A549 (cell line): ENCODE measurements around the gene SUFU.

Experiments used
- BCL3 ChIP-seq: fragments of >200 bp; sonication (Bioruptor Twin); formaldehyde crosslinking; IDR thresholded peaks from 3 replicates; pipeline ENCODE4 v1.6.1; 2016
- ESRRA ChIP-seq: fragments of 150-350 bp; IDR thresholded peaks from 2 replicates; pipeline ENCODE4 v1.6.1; 2014; ENCODE audit warnings: mild to moderate bottlenecking, low read length, borderline replicate concordance
- FOXS1 ChIP-seq: fragments of 250-450 bp; sonication (Bioruptor Pico); IDR thresholded peaks from 2 replicates; pipeline ENCODE4 v1.5.0; 2020; ENCODE audit warnings: mild to moderate bottlenecking, moderate library complexity
- HOXB5 ChIP-seq: fragments of 250-450 bp; sonication (Bioruptor Pico); IDR thresholded peaks from 2 replicates; pipeline ENCODE4 v1.5.0; 2020; ENCODE audit warnings: mild to moderate bottlenecking, moderate library complexity
- JUN ChIP-seq, 2 experiments: fragments of >200 bp; sonication (Bioruptor Twin); formaldehyde crosslinking; IDR thresholded peaks; 2 replicates in 1 of 2; 3 replicates in 1 of 2; pipeline ENCODE4 v1.6.1; 2016 to 2017
- POLR2A ChIP-seq: IDR thresholded peaks from 2 replicates; pipeline ENCODE4 v1.6.1; 2012; ENCODE audit warnings: mild to moderate bottlenecking, low read length
- RAD21 ChIP-seq, 2 experiments: fragments of >200 bp in 1 of 2; sonication (Bioruptor Twin) in 1 of 2; formaldehyde crosslinking in 1 of 2; IDR thresholded peaks in 1 of 2; conservative IDR thresholded peaks in 1 of 2; 2 replicates in 1 of 2; 3 replicates in 1 of 2; pipeline ENCODE4 v1.6.1; 2012 to 2018; ENCODE audit warnings: inconsistent platforms in 1 of 2
- RFX5 ChIP-seq: fragments of 450-650 bp; IDR thresholded peaks from 2 replicates; pipeline ENCODE4 v1.7.1; 2014; ENCODE audit warnings: antibody characterized with exemption, mild to moderate bottlenecking, moderate library complexity
- USF2 ChIP-seq: fragments of 450-650 bp; IDR thresholded peaks from 2 replicates; pipeline ENCODE4 v1.6.1; 2014; ENCODE audit warnings: antibody characterized with exemption
- TF ChIP-seq, protein P1 (sequence below): fragments of >200 bp; sonication (Bioruptor Twin); formaldehyde crosslinking; IDR thresholded peaks from 3 replicates; pipeline ENCODE4 v1.5.1; 2016
- TF ChIP-seq, protein P2 (sequence below): IDR thresholded peaks from 2 replicates; pipeline ENCODE4 v1.6.1; 2012
- TF ChIP-seq, protein P3 (sequence below): IDR thresholded peaks from 2 replicates; pipeline ENCODE4 v1.6.1; 2012; ENCODE audit warnings: low read depth, borderline replicate concordance

DNA sequence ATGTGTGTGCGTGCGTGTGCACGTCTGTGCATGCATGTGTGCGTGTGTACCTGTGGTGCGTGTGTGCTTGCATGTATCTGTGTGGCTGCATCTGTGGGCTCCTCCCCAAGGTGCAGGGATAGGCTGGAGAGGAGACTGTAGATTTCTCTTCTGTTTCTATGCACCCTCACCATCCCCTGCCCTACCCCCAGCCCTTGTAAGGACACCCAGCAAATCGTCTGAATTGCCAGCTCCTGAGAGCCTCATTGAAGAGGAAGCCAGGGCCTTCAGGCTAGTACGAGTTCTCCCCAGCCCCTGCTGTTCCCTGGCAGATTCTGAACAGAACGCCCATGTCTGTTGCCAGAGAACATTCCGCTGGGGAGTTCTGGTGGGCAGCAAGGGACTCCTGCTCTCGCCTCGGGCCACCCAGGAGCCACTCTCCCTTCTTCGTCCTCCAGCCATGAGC is 123.5 kb downstream of the SUFU start:
- TF ChIP-seq RAD21 (conservative IDR thresholded peaks at IDR 0.05 in 1 of 2, IDR thresholded peaks at IDR 0.05 in 1 of 2) (no peak), POLR2A (no peak), RFX5 (no peak), FOXS1 (CRISPR knock-in tag) (no peak), ESRRA (no peak), HOXB5 (CRISPR knock-in tag) (no peak), USF2 (no peak), BCL3 (no peak), JUN (IDR thresholded peaks at IDR 0.05) (no peak)
- TF ChIP-seq, protein P1, sequence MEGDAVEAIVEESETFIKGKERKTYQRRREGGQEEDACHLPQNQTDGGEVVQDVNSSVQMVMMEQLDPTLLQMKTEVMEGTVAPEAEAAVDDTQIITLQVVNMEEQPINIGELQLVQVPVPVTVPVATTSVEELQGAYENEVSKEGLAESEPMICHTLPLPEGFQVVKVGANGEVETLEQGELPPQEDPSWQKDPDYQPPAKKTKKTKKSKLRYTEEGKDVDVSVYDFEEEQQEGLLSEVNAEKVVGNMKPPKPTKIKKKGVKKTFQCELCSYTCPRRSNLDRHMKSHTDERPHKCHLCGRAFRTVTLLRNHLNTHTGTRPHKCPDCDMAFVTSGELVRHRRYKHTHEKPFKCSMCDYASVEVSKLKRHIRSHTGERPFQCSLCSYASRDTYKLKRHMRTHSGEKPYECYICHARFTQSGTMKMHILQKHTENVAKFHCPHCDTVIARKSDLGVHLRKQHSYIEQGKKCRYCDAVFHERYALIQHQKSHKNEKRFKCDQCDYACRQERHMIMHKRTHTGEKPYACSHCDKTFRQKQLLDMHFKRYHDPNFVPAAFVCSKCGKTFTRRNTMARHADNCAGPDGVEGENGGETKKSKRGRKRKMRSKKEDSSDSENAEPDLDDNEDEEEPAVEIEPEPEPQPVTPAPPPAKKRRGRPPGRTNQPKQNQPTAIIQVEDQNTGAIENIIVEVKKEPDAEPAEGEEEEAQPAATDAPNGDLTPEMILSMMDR, result no peak
- TF ChIP-seq, protein P2, sequence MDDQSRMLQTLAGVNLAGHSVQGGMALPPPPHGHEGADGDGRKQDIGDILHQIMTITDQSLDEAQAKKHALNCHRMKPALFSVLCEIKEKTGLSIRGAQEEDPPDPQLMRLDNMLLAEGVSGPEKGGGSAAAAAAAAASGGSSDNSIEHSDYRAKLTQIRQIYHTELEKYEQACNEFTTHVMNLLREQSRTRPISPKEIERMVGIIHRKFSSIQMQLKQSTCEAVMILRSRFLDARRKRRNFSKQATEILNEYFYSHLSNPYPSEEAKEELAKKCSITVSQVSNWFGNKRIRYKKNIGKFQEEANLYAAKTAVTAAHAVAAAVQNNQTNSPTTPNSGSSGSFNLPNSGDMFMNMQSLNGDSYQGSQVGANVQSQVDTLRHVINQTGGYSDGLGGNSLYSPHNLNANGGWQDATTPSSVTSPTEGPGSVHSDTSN, result no peak
- TF ChIP-seq, protein P3, sequence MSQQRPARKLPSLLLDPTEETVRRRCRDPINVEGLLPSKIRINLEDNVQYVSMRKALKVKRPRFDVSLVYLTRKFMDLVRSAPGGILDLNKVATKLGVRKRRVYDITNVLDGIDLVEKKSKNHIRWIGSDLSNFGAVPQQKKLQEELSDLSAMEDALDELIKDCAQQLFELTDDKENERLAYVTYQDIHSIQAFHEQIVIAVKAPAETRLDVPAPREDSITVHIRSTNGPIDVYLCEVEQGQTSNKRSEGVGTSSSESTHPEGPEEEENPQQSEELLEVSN, result no peak
